ENCODE measurements around the gene COQ5.
"Not testable (repeated sequence)": the region's sequence is repeated elsewhere in the genome, so short reads cannot be mapped to it uniquely, and the experiment has no call there.

The COQ5 gene, protein sequence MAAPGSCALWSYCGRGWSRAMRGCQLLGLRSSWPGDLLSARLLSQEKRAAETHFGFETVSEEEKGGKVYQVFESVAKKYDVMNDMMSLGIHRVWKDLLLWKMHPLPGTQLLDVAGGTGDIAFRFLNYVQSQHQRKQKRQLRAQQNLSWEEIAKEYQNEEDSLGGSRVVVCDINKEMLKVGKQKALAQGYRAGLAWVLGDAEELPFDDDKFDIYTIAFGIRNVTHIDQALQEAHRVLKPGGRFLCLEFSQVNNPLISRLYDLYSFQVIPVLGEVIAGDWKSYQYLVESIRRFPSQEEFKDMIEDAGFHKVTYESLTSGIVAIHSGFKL

DNA sequence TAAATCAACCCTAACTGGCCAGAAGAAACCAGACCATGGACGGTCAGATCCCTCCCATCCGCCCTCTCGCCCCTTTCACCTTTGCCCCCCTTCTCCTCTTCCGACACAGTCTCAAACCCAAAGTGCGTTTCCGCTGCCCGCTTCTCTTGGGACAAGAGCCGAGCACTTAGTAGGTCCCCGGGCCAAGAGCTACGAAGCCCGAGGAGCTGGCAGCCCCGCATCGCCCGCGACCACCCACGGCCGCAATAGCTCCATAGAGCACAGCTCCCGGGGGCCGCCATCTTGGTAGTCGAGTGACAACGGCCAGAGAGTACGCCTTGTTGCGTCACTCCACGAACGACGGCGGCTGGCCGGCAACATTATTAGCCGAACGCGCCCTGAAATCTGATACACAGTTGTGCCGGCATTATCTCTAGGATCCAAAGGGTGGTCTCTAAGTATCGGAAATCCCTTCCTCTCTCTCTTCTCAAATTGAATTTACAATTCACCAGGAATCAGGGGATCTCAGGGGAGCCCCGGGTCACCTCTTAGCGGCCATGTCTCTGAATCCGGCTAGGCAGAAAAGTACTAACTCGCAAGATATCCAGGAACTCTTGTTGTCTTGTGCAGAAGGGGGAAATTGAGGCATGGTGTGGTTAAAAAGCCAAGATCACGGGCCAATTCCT, at the start of gene COQ5:
Gene COQ5, minus strand, starts transcription at position 298 of the 665 bp plus-strand sequence. Its CDS starts 17 bp downstream, at position 281.
- DNase-seq: peak; percentile 86

DNA sequence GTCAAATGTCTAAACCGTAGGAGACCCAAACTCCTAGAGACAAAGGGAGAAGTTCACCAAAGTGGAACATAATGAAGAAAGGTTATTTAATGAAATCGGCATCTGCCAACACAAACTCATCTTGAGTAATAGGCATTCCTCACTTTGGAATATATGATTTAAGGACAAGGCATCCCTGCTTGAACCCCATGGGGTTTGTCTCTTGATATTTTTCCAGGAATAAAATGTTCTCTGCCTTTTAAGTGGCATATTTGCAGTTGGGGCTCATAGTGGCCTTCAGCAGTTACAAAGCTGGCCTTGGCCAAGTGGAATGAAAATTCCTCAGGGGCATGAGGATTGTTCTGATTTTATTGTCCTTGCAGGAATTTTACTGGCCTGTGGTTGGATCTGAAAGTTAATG, 45.1 kb upstream of the COQ5 start:
- no peak for DNase-seq

DNA sequence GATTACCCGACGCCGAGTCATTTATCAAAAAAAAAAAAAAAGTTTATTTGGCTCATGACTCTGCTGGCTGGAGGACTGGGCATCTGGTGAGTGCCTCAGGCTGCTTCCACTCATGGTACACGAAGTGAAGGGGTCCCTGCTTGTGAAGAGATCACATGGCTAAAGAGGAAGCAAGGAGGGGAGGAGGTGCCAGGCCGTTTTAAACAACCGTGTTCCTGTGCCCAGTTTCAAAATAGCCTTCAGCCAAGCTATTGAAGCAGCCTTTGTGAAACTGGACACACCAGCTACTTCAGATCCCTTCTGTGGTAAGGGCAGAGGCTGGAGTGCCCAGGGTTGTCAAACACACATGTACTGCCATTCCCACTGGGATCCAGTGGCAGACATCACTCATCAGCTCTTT, 44.6 kb upstream of the COQ5 start:
- DNase-seq: no peak

DNA sequence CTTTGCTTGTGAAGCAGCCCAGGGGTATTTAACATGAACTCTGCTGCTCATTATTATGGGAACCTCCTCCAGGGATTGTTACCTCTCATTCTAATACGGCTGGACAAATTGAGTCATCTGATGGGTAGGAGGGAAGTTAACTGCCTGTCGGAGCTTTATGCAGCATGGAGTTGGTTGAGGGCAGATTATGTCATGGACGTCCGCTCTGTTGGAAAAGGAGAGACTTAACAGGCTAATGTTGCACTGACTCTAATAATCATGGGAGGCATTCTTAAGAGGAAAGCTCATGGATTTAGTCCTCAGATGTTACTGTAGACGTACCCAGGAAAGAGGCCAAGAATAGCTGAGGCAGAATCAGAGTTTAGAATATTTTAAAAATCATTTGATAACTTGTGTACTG, 42.3 kb upstream of the COQ5 start:
- no peak for DNase-seq

DNA sequence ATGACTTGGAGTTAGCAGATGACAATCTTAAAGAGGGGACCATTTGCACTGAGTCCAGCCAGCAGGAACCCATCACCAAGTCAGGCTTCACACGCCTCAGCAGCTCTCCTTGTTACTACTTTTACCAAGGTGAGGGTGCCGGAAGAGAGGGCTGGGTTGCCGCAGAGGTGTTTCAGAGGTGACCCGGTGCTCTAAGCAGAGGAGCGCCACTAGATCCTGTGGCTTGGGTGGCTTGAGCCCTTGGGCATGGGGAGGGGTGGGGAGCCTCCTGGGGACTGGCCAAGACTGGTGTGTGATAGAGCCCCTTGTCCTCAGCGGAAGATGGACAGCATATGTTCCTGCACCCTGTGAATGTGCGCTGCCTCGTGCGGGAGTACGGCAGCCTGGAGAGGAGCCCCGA, 34.5 kb upstream of the COQ5 start:
- no peak for DNase-seq

DNA sequence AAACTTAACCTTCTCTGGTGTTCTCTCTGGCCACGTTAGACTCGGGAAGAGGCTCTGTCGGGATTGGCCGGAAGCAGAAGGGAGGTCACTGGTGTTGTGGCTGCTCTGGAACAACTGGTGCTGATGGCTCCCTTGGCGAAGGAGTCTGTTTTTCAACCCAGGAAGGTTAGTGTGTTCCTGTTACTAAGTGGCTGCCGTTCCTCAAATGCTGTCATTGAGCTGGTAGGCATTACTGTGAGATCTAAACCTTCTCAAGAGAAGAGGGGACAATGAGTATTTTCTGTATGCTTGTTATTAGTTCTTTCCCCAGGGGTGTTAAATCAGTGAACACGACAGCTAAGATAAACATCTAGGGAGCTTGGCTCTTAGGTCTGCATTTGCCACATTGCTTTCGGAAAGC, 33.9 kb upstream of the COQ5 start:
- DNase-seq: no peak

DNA sequence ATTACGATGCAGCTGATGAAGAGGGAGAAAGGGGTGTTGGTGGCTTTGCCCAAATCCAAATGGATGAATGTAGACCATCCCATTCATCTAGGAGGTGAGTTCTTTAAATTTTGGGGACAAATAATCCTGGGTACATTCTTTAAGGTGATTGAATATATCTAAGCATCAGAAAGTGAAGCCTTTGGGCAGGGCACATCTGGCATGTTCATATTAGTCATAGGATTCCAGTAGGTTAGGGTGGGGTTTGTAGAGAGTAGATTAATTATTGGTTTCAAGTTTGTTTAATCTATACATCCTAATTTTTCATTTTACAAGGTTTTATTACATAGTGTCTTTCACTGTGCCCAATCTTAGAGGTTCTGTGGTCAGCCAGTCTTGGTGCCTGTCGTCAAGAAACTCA, 28.6 kb upstream of the COQ5 start:
- DNase-seq: no peak

DNA sequence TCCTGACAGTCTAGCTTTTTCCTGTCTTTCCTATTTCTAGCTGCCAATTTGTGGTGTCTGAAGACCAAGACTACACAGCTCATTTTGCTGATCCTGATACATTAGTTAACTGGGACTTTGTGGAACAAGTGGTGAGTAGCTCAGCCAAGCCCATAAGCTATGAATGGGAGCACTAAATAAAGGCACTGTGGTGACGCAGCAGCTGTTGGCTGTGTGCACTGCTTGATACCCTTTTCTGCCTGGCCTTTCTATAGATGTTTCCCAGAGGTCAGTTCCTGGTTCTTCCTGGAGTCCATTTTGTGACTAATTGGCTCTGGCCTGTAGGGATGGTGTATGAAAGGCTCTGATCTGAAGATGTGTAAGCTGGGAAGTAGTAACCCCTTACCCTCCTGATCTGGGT, 25.7 kb upstream of the COQ5 start:
- no peak for DNase-seq

DNA sequence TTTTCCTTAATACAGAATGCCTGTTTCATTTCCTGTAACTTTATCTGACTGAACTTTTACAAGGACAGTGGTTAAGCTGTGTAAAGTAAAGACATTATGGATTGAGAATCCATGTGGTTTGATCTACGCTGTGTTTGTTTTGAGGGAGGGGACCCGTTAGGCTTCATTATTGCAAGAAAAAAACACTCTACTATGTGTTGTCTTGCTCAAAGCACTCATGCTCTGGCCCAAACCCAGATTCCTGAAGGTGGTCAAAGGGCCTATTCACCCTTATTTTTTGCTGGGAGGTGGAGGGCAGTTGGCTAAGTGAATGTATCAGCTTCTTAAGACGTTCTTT, 17.1 kb upstream of the COQ5 start:
- DNase-seq: no peak

DNA sequence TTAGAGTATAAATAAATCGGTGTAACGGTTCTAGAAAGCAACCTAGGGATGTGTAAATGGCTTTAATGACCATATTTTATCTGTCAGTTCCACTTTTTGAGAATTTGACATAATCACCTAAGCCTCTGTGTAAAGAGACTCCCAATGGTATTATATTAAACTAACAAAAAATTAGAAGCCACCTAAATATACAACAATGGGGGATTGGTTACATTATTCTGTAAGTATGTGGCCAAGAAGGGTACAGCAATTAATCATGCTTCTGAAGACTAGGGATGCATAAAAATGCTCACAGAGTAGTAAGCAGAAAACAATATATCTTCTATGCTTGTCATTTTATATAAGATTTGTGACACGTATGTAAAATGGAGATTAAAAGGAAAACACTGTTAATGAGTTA, 15.7 kb upstream of the COQ5 start:
- DNase-seq: no peak

DNA sequence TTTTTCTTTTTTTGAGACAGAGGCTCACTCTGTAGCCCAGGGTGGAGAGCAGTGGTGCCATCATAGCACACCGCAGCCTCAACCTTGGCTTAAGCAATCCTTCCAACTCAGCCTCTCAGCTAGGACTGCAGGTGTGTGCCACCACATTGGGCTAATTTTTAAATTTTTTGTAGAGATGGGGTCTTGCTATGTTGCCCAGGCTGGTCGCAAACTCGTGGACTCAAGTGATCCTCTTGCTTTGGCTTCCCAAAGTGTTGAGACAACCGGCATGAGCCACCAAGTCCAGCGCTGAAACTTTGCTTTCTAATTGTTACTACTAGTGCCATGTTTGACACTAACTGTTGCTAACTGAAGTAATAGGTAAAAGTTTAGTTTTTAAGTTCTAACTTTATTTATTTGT, 13.2 kb upstream of the COQ5 start:
- DNase-seq: no peak

DNA sequence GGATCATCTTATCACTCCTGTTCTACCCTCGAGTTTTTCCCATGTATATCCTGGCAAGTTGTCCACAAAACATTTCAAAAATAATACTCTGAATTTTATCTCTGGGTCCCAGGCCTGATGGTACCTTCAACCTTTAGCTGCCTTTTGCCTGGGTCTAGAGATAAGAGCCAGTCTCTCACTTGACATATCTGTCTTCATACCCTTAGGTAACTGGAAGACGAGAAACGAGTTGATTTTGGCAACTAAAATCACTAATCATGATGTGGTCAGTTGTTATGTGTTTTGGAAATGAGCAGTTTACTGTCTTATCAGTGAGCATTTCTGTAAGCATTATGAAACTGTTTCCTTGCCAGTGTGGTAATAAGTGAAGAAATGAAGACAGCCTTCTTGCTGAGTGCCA, 11.5 kb upstream of the COQ5 start:
- no peak for DNase-seq

DNA sequence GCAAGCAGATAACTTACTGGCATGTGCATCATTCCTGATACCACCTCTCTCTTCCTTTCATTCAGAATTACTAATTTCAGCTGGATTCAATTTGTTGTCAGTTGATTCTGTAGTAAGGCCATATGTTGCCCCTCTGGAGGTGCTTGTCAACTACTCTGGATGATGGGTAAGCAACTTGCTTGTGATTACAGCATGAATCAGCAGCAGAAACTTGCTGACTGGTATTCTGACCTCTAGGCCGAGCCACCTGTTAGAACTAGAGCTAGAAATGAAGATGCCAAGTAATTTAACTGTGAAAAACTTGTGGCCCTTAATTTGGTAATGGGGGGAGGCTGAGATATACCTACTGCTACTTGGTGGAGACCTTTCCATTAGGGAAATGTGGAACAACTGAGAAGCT, 10.3 kb upstream of the COQ5 start:
- DNase-seq: peak; percentile 20

DNA sequence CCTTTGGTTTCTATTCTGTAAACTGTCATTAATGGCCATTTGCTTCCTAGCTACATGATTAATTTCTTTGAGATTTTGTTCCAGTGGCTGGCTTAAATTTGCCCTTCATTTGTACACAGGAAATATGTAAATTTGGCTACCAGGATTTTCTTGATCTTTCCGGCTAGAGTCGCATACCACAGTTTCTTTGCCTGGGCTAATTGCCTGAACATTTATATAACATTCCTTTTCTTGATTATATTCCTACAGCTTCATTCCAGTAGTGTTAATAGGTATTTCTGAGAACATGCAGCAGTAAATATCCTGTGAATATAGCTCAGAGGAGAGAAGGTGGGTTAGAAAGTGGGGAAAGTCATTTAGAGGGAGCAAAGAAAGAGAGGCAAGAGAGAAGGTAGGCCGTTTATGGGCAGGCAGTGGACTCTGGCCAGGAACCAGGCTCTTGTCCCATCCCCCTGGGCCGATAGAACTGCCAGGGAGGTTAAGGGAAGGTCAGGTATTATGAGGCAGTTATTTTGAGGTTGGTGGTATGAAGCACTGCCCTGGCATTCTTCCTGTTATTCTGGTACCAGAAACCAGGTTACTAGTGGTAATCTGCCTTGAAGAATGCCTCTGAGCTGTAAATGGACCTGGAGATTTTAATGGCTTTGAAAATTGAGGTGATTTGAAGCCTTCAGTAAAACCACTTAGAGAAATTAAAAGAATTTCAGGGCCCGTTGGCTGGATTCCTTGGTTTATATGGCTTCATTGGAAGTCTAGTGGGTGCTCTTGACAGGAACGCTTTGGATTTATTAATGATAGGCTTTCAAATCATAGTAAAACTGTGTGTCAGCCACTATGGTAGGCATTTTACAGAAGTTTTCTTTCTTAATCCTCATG, 9.6 kb upstream of the COQ5 start:
- no peak for DNase-seq

DNA sequence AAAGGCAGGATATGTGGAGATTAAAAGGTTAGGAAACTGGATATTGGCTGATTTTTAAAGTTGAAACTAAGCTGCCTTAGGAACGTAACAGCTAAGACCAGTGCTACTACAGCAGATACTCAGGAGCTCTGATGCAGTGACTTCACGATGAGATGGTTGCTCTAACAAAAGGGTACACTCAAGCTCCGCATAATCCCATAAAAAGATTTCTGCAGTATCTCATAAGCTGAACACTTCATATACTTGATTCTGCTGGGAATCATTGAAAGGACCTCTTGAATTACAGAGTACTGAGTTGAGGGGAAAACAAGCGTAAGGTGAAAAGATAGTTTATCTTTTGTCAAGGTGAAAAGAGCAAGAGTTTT, 8.9 kb upstream of the COQ5 start:
- DNase-seq: no peak

DNA sequence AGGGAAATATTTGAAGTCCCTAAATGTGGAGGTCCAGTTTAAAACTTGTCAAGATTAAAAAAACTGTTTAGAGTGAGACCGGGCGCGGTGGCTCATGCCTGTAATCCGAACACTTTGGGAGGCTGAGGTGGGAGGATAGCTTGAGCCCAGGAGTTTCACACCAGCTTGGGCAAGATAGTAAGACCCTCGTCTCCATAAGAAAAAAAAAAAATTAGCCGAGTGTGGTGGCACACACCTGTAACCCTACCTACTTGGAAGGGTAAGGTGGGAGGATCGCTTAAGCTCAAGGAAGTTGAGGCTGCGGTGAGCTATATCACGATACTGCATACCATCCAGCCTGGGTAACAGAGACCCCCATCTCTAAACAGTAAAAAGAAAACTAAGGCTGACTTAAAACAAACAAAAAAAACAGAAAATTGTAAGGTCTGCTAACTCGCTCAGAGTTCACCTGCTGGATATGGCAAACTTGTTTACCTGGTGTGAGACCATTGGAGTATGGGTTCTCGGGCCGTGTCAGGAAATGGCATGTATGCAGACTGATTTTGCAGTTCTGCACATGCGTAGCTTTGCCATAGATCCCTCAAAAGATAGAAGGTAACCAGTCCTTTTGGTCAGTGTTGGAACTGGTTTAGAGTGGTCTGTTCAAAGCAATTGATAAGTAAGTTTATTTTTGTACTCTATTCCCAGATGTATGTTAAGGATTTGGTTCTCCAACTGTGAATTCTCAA, 7.3 kb upstream of the COQ5 start:
- DNase-seq: peak; percentile 36

DNA sequence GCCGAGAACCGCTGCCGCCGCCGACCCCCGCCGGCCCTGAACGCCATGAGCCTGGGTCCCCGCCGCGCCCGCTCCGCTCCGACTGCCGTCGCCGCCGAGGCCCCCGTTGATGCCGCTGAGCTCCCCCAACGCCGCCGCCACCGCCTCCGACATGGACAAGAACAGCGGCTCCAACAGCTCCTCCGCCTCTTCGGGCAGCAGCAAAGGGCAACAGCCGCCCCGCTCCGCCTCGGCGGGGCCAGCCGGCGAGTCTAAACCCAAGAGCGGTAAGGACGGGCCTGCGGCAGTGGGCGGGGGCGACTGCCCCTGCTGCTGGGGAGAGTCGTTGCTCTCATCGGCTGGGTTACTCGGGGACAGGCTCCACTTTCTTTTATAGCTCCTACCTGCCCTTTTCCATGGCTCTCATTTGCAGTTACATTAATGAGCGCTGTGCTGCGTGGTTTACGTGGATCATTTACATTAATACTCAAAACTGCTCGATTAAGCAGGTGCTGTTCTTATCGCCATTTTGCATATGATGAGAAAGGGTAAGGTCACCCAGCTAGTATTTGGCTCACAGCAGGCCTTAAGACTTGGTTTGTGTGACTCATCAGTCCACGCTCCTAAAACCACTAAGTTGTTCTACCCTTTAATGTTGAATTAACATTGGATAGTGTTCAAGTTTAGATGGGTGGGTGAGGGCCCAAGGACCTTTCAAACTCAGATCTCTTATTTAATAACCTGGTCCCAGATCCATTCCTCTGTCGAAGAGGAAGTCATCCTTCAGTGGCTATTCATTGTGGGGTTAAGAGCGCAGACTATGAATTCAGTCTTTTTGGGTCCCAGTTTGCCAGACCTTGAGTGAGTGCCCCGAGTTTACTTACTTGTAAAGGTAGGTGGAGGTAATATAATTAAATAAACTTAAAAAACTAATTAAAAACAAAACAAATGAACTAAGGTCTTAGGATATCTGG, 6.0 kb upstream of the COQ5 start:
- DNase-seq: peak; percentile 56

DNA sequence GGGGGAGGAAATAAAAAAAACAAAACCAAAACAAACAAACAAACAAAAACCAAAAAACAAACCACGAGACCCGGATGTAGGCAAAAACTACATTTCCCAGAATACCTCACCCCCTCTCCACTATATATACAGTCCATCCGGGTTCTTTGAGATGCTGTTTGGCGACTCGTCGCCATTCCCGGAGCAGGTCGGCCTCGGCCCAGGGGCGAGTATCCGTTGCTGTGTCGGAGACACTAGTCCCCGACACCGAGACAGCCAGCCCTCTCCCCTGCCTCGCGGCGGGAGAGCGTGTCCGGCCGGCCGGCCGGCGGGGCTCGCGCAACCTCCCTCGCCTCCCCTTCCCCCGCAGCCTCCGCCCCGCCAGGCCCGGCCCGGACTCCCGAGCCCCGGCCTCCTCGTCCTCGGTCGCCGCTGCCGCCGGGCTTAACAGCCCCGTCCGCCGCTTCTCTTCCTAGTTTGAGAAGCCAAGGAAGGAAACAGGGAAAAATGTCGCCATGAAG, 5.3 kb upstream of the COQ5 start, which contains the start of gene RNF10:
Gene RNF10, plus strand, starts transcription at position 154 of the 500 bp plus-strand sequence. CDS start 456 bp downstream, outside the sequence.
- peak; percentile 76 for DNase-seq

DNA sequence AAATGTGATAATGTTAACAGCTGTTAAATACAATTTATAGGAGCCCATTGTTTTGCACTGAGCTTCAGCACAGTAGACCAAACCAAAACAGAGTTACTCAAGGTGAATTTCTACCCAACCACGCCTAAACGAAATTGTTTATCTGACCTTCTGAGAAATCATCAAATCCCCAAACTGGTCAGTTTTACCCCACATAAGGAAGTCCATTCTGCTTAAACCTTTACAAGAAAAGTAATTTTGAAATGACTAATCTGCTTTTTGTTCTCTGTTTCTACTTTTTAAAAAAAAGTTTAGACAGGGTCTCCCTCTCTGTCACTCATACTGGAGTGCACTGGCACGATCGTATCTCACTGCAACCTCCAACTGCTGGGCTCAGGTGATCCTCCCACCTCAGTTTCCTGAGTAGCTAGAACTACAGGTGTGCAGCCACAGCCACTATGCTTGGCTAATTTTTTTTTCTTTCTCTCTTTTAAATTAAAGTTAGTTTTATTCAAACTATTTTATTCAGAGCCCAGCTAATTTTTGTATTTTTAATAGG, 3.8 kb upstream of the COQ5 start:
- DNase-seq: no peak

DNA sequence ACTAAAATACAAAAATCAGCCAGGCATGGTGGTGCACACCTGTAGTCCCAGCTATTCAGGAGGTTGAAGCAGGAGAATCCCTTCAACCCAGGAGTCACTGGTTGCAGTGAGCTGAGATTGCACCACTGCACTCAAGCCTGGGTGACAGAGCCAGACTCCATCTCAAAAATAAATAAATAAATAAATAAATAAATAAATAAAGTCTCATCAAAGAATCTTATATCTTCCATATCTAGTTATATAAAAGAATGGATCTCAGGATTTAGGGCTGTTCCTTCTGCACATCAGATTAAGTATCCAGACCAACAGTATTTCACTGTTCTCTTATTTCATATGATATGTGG, 1.4 kb upstream of the COQ5 start:
- not testable (repeated sequence) for DNase-seq

DNA sequence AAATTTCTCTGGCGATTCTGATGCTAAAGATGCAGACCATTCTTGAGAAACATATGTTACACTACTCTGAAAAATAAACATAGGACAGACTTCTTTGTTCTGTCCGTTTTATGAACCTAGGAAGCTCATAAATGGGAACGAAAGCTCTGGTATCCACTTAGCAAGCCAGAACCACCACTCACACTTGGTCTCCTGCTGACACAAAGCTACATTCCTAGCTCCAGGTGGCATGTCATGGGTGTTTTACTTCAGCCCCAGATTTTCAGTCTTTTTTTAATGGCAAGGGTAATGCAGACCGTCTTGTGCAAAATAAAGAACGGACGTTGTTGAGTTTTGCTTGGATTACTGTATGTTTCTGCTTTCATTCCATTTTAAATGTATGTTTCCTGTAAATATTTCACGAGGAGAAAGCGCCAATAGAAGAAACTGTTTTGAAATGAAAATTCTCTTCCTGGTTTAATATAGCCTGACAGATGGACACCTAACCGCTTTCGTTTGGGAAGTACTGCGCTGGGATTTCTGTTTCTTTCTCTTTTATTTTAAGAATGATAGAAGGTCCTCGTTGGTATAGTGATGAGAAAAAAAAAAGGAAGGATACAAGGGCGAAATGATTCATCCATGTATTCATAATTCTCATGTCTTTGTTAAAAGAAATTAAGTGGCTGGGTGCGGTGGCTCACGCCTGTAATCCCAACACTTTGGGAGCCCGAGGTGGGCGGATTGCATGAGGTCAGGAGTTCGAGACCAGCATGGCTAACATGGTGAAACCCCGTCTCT, 871 bp upstream of the COQ5 start:
- no peak for DNase-seq
